OCI-LY1 (cell line): Measurements from ENCODE around the gene PBRM1.

ENCODE experiments used
- EZH2 ChIP-seq: fragments of 200-600 bp; sonication (generic), shearing (Covaris generic); IDR thresholded peaks from 2 replicates; pipeline ENCODE4 v1.8.0; 2017; ENCODE audit warnings: borderline replicate concordance, mixed run types, mild to moderate bottlenecking, antibody characterized with exemption, low read length, moderate library complexity, mixed read lengths
- TF ChIP-seq, protein P1 (sequence below): fragments of 200-600 bp; sonication (generic), shearing (Covaris generic); IDR thresholded peaks from 2 replicates; pipeline ENCODE4 v1.5.1; 2017; ENCODE audit warnings: mild to moderate bottlenecking, antibody characterized with exemption, low read length, moderate library complexity, mixed read lengths

GRCh38 chr3:52679199-52679538 is 6.5 kb downstream of the PBRM1 start:
- TF ChIP-seq, protein P1, sequence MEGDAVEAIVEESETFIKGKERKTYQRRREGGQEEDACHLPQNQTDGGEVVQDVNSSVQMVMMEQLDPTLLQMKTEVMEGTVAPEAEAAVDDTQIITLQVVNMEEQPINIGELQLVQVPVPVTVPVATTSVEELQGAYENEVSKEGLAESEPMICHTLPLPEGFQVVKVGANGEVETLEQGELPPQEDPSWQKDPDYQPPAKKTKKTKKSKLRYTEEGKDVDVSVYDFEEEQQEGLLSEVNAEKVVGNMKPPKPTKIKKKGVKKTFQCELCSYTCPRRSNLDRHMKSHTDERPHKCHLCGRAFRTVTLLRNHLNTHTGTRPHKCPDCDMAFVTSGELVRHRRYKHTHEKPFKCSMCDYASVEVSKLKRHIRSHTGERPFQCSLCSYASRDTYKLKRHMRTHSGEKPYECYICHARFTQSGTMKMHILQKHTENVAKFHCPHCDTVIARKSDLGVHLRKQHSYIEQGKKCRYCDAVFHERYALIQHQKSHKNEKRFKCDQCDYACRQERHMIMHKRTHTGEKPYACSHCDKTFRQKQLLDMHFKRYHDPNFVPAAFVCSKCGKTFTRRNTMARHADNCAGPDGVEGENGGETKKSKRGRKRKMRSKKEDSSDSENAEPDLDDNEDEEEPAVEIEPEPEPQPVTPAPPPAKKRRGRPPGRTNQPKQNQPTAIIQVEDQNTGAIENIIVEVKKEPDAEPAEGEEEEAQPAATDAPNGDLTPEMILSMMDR = no peak
- no peak for TF ChIP-seq EZH2
